AG09319 (cell line): Measurements from ENCODE around the gene RELB.
"Not testable (repeated sequence)": the region's sequence is repeated elsewhere in the genome, so short reads cannot be mapped to it uniquely, and the experiment has no call there.

Experiments used
- DNase-seq: peaks from one replicate; pipeline ENCODE4 v3.0.0-alpha.2; 2010; ENCODE audit warnings: low read depth; ENCODE audit errors: extremely low read depth
- CTCF ChIP-seq: IDR thresholded peaks from 2 replicates; pipeline ENCODE4 v1.5.1; 2011; ENCODE audit warnings: low read depth, mild to moderate bottlenecking, inconsistent platforms, low read length, moderate library complexity

Gene RELB

GRCh38 chr19:44998025-44998424 lies 3.2 kb upstream of the RELB start:
- no peak for TF ChIP-seq CTCF

GRCh38 chr19:44999131-44999925 lies 1.9 kb upstream of the RELB start:
- not testable (repeated sequence) for DNase-seq

More at GRCh38 chr19:44998025-44998424, 3.2 kb upstream of the RELB start:
- DNase-seq, result no peak

GRCh38 chr19:45000665-45001064 lies 599 bp upstream of the RELB start:
- not testable (repeated sequence) for DNase-seq

- TF ChIP-seq CTCF, result no peak
- DNase-seq, result no peak
These were observed 2.2 kb downstream of the RELB start for GRCh38 chr19:45003485-45003884.

GRCh38 chr19:45005787-45006186 lies 4.5 kb downstream of the RELB start:
- no peak for DNase-seq
- TF ChIP-seq CTCF, result no peak

GRCh38 chr19:45008552-45008951 lies 7.3 kb downstream of the RELB start:
- TF ChIP-seq CTCF, result no peak
- no peak for DNase-seq

GRCh38 chr19:45009625-45010255 lies 8.5 kb downstream of the RELB start:
- no peak for TF ChIP-seq CTCF

GRCh38 chr19:45010306-45010705 lies 9.0 kb downstream of the RELB start:
- no peak for DNase-seq
- no peak for TF ChIP-seq CTCF

More at GRCh38 chr19:45009625-45010255, 8.5 kb downstream of the RELB start:
- no peak for DNase-seq
